HG03432 (cell line): ENCODE measurements around the gene TMEM52B.

ENCODE experiments used
- ATAC-seq: cut with Tn5 transposase; IDR thresholded peaks from one replicate; pipeline ENCODE4 v1.9.1; 2021; ENCODE audit warnings: mild to moderate bottlenecking, moderate library complexity; ENCODE audit not compliant: unreplicated experiment

Gene TMEM52B

GRCh38 chr12:10236720-10237119 lies 57.9 kb downstream of the TMEM52B start:
- no peak for ATAC-seq

DNA sequence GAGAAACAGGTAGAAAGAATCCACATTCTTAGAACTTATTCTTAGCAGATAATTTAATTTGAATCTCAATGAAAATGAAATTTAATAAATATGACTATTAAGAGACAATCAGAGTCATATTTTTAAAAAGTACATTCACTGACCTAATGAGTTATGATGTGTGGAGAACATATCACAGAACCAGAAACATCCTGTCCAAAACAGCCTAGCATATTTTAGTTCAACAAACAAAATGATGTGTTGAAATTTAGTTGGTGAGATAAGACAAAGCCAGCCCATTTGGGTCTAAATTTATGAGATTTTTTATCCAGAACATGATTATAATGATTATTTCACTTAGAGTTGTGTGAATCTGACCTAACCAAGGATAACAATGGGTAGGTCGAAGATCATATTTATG lies 59.7 kb downstream of the TMEM52B start:
- no peak for ATAC-seq

DNA sequence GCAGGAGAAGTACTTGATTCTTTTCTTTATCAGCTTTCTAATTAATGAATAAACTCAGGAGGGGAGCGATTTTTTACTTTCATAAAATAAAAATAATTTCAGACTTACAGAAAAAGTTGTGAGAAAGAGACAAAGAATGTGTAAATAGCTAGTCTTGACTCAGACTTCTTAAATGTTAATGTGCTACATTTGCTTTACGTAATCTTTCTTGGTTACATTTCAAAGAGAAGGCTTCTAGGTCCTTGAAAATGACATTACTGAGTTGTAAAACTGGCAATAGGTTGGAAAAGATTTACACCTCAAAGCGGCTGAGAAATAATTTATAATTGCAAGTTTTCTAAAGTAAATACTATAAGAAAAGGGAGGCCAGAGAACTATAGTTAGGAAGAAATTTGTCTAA lies 62.5 kb downstream of the TMEM52B start:
- ATAC-seq = no peak
